Measurements from ENCODE around the gene PHF5A.
"Not testable (repeated sequence)": the region's sequence is repeated elsewhere in the genome, so short reads cannot be mapped to it uniquely, and the experiment has no call there.

DNA sequence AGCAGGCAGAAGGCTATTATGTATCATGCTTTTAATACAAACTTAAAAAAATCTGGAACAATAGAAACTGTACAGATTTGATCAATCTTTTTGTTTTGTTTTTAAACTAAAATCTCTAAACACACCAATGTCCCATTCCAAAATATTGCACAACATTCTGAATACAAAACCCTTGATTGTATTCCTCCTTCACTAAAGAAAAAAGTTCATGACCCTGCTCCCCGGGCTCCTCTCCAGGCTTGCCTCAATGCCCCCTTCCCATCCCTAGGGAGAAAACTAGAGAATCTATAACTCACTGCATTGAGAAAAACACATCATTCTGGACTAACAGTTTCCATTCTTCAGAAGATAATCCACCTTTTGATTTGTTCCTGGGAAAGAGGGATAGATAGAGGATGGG, 35.0 kb downstream of the PHF5A start:
- TF ChIP-seq, protein P1, sequence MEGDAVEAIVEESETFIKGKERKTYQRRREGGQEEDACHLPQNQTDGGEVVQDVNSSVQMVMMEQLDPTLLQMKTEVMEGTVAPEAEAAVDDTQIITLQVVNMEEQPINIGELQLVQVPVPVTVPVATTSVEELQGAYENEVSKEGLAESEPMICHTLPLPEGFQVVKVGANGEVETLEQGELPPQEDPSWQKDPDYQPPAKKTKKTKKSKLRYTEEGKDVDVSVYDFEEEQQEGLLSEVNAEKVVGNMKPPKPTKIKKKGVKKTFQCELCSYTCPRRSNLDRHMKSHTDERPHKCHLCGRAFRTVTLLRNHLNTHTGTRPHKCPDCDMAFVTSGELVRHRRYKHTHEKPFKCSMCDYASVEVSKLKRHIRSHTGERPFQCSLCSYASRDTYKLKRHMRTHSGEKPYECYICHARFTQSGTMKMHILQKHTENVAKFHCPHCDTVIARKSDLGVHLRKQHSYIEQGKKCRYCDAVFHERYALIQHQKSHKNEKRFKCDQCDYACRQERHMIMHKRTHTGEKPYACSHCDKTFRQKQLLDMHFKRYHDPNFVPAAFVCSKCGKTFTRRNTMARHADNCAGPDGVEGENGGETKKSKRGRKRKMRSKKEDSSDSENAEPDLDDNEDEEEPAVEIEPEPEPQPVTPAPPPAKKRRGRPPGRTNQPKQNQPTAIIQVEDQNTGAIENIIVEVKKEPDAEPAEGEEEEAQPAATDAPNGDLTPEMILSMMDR (IDR thresholded peaks at IDR 0.05): not testable (repeated sequence)
- TF ChIP-seq POLR2A (IDR thresholded peaks at IDR 0.05): not testable (repeated sequence)

Data from adrenal gland (tissue), 5 donors.